SK-N-SH (cell line): ENCODE data around the gene ARL9.

Experiments
- CHD2 ChIP-seq: fragments of 150-350 bp; IDR thresholded peaks from 2 replicates; pipeline ENCODE4 v1.6.1; 2018; ENCODE audit warnings: low read length; ENCODE audit not compliant: partially characterized antibody
- EZH2phosphoT487 ChIP-seq: fragments of 200-600 bp; sonication (generic); IDR thresholded peaks from 2 replicates; pipeline ENCODE4 v1.6.1; 2017; ENCODE audit warnings: low read depth, mixed run types, mild to moderate bottlenecking, antibody characterized with exemption, moderate library complexity, borderline replicate concordance
- FOXJ3 ChIP-seq: sonication (generic); formaldehyde crosslinking; IDR thresholded peaks from 2 replicates; pipeline ENCODE4 v1.5.1; 2020; ENCODE audit warnings: mild to moderate bottlenecking, missing genetic modification reagents
- MXI1 ChIP-seq: IDR thresholded peaks from 2 replicates; pipeline ENCODE4 v1.6.1; 2012; ENCODE audit warnings: mild to moderate bottlenecking, low read depth, low read length, improper control_type of control experiment
- POLR2AphosphoS5 ChIP-seq: IDR thresholded peaks from 2 replicates; pipeline ENCODE4 v1.6.1; 2012; ENCODE audit warnings: low read depth, low read length
- TAF1 ChIP-seq: IDR thresholded peaks from 2 replicates; pipeline ENCODE4 v1.6.1; 2012; ENCODE audit warnings: low read depth, mild to moderate bottlenecking, low read length, moderate library complexity, borderline replicate concordance
- YY1 ChIP-seq: IDR thresholded peaks from 2 replicates; pipeline ENCODE4 v1.4.0; 2012; ENCODE audit warnings: low read depth, mild to moderate bottlenecking
- TF ChIP-seq, protein P1 (sequence below): fragments of 200-600 bp; sonication (generic); IDR thresholded peaks from 2 replicates; pipeline ENCODE4 v1.6.1; 2017; ENCODE audit warnings: antibody characterized with exemption, mild to moderate bottlenecking, moderate library complexity
- TF ChIP-seq, protein P2 (sequence below): IDR thresholded peaks from 2 replicates; pipeline ENCODE4 v1.4.0; 2012; ENCODE audit warnings: low read depth
- TF ChIP-seq, protein P3 (sequence below): fragments of 150-350 bp; IDR thresholded peaks from 2 replicates; pipeline ENCODE4 v1.6.1; 2016; ENCODE audit warnings: mild to moderate bottlenecking, low read depth, low read length
- TF ChIP-seq, protein P4 (sequence below): IDR thresholded peaks from 2 replicates; pipeline ENCODE4; 2012
- TF ChIP-seq, protein P5 (sequence below): fragments of 150-350 bp; IDR thresholded peaks from 2 replicates; pipeline ENCODE4 v1.6.1; 2017; ENCODE audit warnings: antibody characterized with exemption, low read length, low read depth, borderline replicate concordance
- TF ChIP-seq, protein P6 (sequence below): IDR thresholded peaks from 2 replicates; pipeline ENCODE4 v1.4.0; 2012; ENCODE audit warnings: low read depth, borderline replicate concordance

- TF ChIP-seq, protein P1, sequence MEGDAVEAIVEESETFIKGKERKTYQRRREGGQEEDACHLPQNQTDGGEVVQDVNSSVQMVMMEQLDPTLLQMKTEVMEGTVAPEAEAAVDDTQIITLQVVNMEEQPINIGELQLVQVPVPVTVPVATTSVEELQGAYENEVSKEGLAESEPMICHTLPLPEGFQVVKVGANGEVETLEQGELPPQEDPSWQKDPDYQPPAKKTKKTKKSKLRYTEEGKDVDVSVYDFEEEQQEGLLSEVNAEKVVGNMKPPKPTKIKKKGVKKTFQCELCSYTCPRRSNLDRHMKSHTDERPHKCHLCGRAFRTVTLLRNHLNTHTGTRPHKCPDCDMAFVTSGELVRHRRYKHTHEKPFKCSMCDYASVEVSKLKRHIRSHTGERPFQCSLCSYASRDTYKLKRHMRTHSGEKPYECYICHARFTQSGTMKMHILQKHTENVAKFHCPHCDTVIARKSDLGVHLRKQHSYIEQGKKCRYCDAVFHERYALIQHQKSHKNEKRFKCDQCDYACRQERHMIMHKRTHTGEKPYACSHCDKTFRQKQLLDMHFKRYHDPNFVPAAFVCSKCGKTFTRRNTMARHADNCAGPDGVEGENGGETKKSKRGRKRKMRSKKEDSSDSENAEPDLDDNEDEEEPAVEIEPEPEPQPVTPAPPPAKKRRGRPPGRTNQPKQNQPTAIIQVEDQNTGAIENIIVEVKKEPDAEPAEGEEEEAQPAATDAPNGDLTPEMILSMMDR = no peak
- TF ChIP-seq, protein P2, sequence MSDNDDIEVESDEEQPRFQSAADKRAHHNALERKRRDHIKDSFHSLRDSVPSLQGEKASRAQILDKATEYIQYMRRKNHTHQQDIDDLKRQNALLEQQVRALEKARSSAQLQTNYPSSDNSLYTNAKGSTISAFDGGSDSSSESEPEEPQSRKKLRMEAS = no peak
- TF ChIP-seq CHD2 = no peak
- no peak for TF ChIP-seq EZH2phosphoT487
- TF ChIP-seq POLR2AphosphoS5 = no peak
- TF ChIP-seq, protein P3, sequence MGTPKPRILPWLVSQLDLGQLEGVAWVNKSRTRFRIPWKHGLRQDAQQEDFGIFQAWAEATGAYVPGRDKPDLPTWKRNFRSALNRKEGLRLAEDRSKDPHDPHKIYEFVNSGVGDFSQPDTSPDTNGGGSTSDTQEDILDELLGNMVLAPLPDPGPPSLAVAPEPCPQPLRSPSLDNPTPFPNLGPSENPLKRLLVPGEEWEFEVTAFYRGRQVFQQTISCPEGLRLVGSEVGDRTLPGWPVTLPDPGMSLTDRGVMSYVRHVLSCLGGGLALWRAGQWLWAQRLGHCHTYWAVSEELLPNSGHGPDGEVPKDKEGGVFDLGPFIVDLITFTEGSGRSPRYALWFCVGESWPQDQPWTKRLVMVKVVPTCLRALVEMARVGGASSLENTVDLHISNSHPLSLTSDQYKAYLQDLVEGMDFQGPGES = no peak
- TF ChIP-seq TAF1 = no peak
- no peak for TF ChIP-seq YY1
- TF ChIP-seq MXI1 = no peak
- TF ChIP-seq, protein P4, sequence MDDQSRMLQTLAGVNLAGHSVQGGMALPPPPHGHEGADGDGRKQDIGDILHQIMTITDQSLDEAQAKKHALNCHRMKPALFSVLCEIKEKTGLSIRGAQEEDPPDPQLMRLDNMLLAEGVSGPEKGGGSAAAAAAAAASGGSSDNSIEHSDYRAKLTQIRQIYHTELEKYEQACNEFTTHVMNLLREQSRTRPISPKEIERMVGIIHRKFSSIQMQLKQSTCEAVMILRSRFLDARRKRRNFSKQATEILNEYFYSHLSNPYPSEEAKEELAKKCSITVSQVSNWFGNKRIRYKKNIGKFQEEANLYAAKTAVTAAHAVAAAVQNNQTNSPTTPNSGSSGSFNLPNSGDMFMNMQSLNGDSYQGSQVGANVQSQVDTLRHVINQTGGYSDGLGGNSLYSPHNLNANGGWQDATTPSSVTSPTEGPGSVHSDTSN = no peak
- TF ChIP-seq, protein P5, sequence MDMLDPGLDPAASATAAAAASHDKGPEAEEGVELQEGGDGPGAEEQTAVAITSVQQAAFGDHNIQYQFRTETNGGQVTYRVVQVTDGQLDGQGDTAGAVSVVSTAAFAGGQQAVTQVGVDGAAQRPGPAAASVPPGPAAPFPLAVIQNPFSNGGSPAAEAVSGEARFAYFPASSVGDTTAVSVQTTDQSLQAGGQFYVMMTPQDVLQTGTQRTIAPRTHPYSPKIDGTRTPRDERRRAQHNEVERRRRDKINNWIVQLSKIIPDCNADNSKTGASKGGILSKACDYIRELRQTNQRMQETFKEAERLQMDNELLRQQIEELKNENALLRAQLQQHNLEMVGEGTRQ = no peak
- TF ChIP-seq, protein P6, sequence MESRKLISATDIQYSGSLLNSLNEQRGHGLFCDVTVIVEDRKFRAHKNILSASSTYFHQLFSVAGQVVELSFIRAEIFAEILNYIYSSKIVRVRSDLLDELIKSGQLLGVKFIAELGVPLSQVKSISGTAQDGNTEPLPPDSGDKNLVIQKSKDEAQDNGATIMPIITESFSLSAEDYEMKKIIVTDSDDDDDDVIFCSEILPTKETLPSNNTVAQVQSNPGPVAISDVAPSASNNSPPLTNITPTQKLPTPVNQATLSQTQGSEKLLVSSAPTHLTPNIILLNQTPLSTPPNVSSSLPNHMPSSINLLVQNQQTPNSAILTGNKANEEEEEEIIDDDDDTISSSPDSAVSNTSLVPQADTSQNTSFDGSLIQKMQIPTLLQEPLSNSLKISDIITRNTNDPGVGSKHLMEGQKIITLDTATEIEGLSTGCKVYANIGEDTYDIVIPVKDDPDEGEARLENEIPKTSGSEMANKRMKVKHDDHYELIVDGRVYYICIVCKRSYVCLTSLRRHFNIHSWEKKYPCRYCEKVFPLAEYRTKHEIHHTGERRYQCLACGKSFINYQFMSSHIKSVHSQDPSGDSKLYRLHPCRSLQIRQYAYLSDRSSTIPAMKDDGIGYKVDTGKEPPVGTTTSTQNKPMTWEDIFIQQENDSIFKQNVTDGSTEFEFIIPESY = no peak
- TF ChIP-seq FOXJ3 (CRISPR knock-in tag) = no peak
These were observed 6.6 kb downstream of the ARL9 start for GRCh38 chr4:56512166-56512565.
